NK-92 treated with Interleukin-12 subunit alpha and Interleukin-12 subunit beta, amount 100 ng/mL, for 24 hours (cell line): ENCODE measurements around the gene ZNF25.
A peak's percentile ranks its signal among the peaks of the same experiment; 100 is the strongest.
"Not testable (repeated sequence)": the region's sequence is repeated elsewhere in the genome, so short reads cannot be mapped to it uniquely, and the experiment has no call there.

Source experiments
- DNase-seq: peaks from one replicate; lab custom pipeline; 2025; lab: John Stamatoyannopoulos, UW

The ZNF25 gene

DNA sequence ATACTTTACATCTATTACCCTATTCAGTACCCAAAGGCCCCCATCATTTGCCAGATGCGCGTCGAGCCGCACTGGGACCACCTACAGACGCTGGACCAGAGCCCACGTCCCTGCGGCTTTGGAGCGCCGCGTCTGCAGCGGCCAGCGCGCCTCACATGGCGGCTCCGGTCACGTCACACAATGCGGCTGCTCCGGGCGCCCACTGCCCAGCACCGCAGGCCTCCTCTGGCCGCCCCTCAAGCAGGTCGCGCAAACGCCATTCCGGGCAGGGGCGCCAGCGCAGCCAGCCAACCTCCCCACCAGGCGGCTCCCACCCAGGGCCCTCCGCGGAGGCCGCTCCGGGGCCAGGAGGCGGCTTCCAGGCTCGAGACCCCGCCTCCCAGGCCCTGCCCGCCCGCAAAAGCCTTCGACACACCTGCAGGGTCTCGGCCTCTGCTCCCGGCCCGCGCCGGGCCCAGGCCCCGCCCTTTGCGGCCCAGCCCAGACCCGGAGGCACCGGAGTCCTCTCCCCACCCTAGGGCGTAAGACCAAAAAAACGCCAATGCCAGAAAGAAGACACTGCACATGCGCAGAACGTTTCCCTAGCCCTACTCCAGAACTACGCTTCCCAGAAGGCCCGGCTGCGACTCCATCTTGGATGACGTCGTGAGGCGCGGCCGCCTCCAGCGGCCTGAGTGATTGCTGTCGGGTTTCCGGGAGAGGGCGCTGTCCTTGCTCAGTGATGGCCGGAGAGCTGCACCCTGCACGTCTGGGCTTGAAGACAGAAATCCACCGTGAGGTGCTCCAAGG lies at the start of gene ZNF25:
Gene ZNF25, minus strand, starts transcription at position 557 of the 789 bp plus-strand sequence. CDS start 4,925 bp downstream, outside the sequence.
- peak; percentile 82 for DNase-seq

DNA sequence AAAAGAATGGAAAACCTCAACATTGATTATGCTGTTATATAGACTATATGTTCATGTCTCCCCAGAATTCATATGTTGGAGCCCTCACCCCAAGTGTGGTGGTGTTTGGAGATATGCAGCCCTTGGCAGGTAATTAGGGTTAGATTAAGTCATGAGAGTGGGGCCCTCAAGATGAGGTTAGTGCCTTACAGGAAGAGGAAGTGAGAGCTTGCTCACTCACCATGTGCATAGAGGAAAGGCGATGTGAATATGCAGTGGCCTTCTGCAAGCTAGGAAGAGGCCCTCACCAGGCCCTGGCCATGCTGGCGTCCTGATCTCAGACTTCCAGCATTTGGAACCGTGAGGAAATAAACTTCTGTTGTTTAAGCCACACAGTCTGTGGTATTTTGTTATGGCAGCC lies 48.8 kb upstream of the ZNF25 start:
- no peak for DNase-seq

DNA sequence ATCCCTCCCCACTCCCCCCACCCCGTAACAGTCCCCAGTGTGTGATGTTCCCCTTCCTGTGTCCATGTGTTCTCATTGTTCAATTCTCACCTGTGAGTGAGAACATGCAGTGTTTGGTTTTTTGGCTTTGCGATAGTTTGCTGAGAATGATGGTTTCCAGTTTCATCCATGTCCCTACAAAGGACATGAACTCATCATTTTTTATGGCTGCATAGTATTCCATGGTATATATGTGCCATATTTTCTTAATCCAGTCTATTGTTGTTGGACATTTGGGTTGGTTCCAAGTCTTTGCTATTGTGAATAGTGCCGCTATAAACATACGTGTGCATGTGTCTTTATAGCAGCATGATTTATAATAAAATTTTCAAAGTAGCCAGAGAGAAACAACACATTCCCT lies 42.7 kb upstream of the ZNF25 start:
- DNase-seq, result not testable (repeated sequence)

DNA sequence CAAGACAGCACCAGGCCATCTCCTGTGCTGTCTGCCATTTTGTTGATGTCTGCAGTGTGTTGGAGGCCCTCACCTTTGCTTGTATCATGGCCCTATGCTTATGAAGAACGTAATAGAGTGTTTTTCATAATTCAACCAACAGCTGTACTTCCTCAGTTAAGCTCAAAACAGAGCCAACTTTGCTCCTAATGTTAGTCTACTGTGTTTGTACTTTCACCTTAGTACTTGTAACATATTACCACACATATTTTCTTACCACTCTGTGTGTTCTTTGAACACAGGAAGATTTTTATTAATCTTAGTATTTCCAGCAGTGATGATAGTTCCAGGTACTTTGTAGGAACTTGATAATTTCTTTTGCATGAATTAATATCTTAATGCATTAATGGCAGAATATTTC lies 39.9 kb upstream of the ZNF25 start:
- DNase-seq, result no peak

DNA sequence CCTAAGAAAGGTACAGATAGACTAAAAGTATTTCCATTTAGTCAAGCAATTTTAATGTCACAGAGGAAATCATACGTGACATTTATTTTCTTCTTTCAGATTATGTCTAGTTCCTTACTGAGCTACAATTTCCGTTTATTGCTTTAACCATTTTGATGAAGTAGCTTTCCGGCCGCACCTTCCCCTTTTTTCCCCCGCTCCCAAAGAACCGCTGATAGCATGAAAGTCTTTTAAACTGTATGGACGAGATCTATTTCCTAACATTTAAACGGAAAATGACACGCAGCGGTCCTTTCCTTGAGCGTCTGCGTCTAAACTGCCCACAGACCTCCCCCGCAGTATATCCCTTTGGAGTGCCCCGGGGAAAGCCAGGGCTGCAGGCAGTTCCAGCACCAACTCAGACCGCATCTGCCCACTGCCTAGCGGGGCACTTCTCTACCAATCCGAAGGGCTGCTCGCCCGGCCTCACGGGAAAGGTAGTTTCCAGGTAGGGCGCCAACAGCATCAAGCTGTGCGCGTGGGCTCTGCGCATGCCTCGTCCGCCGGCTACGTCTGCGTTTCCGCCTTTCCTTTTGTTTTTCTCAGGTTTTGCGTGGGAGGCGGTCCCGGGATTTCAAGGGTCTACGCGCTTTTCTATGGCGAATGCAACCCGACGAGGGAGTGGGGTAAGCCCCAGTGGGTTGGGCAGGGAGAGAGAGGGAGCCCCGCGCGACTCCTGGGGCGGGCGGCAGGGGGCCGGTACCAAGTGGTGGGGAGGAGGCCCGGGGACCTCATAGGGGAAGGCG lies 33.9 kb upstream of the ZNF25 start, which contains the start of gene ZNF33A:
Gene ZNF33A, plus strand, starts transcription at position 557 of the 785 bp plus-strand sequence. CDS start 1,667 bp downstream, outside the sequence.
- DNase-seq, result peak; percentile 66

DNA sequence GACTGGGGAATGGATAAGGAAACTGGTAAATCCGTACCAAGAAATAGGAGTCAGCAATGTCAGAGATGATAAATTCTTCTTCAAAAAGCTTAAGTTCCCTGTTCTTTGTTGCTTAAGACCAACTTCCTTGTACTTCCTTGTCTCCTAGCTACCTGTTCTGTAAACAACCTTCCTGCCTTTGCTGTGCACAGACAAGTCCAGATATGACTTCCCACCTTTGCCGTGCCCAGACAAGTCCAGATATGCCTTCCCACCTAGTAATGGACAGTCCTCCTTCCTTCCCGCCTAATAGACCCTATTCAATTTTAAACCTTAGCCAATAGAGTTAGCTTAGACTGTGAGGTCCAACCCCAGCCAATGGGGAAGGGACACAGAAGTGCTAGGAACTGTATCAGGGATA lies 31.5 kb upstream of the ZNF25 start:
- DNase-seq, result no peak

DNA sequence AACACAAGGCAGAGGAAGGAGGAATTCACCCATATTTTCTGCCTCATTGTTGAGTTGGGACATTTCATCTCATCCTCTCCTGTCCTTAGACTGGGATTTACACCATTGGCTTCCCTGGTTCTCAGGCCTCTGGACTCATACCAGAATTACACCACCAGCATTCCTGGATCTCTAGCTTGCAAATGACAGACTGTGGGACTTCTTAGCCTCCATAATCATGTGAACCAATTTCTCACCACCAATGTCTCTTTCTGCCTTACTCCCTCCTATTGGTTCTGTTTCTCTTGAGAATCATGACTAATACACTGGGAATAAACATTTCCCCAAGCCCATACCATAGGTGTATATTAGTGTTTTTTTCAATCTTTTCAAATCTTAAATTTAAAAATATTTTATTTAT lies 31.1 kb upstream of the ZNF25 start:
- DNase-seq, result no peak

DNA sequence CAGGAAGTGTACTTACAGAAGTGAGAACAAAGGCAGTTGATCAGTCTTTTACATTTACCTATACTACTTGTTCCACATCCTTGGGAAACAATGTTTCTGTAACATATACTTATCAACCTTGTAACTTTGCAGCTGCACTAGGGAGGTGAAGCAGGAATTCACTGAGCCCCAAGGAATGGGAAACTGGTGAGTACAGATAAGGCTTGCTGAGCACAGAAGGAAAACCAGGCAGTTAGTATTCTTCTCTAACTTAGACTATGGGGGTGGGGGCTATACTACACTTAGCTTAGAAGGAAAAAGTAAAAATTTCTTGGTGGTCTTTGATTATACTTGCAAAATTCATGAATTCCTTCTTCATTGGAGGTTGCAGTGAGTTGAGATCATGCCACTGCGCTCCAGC lies 27.1 kb upstream of the ZNF25 start:
- no peak for DNase-seq

DNA sequence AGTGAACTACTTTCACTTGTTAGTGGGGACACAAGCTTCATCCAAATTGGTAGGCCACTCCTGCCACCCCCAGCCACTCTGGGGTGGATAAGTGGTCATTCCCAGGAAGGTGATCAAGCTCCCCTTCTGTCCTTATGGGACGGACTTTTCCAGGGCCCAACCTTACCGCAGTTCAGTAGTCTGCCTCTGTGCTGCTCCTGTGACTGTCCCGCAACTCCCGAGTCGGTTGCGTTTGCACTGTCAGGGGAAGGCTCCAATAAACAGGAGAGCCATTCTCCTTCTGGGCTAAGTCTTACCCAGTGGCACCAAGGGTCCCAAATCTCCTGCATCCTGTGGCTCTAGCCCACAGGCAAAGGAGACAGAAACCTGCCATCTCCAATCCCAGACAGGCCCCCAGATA lies 26.6 kb upstream of the ZNF25 start:
- DNase-seq, result no peak

DNA sequence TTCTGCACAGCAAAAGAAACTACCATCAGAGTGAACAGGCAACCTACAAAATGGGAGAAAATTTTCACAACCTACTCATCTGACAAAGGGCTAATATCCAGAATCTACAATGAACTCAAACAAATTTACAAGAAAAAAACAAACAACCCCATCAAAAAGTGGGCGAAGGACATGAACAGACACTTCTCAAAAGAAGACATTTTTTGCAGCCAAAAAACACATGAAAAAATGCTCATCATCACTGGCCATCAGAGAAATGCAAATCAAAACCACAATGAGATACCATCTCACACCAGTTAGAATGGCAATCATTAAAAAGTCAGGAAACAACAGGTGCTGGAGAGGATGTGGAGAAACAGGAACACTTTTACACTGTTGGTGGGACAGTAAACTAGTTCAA lies 24.0 kb upstream of the ZNF25 start:
- not testable (repeated sequence) for DNase-seq

DNA sequence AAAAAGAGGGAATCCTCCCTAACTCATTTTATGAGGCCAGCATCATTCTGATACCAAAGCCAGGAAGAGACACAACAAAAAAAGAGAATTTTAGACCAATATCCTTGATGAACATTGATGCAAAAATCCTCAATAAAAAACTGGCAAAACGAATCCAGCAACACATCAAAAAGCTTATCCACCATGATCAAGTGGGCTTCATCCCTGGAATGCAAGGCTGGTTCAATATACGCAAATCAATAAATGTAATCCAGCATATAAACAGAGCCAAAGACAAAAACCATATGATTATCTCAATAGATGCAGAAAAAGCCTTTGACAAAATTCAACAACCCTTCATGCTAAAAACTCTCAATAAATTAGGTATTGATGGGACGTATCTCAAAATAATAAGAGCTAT lies 22.5 kb upstream of the ZNF25 start:
- not testable (repeated sequence) for DNase-seq

DNA sequence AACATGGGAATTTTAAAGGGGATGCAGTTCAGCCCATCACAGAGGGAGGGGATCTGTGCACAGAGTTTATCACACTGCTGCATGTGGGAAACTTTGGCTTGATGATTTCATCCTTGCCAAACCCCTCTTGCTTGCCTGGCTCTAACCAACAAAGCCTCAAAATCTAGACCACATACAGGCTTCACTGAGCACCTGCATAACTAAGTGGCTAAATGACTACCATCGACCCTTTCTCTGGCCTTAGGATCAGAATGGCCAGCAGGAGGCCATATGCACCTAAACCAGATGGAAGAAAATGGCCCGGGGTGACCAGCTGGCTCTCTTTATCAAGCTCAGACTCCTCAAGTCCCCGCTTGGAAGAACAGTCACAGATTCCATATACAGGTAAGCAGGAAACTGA lies 15.6 kb upstream of the ZNF25 start:
- DNase-seq, result no peak

DNA sequence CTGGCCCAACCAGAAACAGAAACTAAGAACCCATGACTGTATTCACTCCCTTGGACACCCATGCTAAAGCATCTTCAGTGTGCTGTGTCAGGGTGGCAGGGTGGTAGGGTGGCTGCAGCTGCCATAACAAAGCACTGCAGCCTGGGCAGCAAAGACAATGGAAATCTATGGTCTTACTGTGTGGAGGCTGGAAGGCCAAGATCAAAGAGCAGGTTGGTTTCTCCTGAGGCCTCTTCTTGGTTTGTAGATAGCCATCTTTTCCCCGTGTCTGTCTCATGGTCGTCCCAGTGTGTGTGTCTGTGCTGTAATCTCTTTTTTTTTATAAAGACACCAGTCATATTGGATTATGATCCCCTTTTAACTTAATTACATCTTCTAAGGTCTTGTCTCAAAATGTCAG lies 15.2 kb upstream of the ZNF25 start:
- DNase-seq, result no peak

DNA sequence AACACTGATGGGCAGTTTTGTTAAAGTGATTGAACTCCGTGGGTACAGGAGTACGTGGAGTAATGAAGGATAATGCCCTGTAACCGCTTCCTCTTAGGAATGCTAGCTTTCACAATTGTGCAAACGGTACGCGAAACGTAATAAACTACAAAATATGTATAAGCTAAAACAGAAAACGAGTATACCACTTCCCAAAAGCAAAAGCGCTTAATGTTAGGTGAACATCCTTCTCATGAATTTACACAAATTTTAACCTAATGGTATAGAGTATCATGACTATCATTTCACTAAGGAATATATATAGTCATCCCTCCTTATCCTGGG lies 395 bp upstream of the ZNF25 start:
- DNase-seq, result no peak

DNA sequence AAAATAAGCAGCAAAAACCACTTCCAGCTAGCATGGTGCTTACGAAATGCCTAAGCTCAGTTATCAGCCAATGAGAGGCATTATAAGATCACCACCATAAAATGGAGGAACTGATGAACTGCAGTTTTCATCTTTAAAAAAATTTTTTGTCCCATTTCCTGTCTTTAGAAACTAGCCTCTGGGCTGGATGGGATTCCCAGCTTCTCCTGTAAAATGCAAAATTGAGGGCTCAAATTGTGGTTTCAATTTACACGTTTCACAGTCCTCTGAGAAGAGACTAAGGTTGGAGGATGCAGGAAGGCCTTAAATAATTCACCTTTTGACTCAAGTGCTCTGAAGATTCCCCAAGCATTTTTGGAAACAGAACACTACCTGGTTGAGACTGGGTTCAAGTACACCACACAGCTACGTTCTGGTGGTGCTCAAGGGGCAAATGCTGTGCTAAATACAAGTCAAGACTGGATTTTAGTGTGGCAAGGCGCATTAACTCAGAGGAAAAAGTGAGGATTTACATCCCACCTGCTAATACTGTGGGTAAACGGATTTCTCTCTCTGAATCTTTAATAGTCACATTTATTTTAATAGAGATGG lies 951 bp downstream of the ZNF25 start:
- no peak for DNase-seq

DNA sequence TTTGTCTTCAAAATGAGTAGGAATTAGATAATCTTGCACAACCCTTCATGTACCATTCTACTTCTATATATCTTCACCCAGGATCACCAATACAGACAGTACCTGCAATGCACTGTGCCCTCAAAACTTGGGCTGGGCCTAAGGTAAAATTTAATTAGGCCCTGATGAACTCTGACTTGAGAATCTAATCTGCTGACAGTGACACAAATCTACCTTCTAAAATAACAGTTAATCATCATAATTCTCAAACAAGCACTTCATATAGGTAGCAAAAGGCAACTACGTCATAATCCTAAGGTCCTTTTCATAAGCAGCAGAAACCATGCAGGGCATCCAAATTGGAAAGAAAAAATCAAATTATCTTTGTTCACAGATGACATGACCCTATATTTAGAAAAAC lies 4.1 kb downstream of the ZNF25 start:
- no peak for DNase-seq

DNA sequence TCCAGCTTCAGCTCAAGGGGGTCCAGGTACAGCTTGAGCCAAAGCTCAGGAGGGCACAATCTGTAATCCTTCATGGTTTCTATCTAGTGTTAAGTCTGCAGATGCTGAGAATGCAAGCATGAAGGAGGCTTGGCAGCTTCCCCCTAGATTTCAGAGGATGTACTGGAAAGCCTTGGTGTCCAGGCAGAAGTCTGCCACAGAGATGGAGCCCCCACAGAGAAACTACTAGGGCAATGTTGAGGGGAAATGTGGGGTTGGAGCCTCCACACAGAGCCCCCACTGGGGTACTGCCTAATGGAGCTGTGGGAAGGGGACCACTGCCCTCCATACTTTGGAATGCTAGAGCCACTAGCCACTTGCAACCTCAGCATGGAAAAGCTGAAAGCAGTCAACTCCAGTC lies 11.4 kb downstream of the ZNF25 start:
- no peak for DNase-seq

DNA sequence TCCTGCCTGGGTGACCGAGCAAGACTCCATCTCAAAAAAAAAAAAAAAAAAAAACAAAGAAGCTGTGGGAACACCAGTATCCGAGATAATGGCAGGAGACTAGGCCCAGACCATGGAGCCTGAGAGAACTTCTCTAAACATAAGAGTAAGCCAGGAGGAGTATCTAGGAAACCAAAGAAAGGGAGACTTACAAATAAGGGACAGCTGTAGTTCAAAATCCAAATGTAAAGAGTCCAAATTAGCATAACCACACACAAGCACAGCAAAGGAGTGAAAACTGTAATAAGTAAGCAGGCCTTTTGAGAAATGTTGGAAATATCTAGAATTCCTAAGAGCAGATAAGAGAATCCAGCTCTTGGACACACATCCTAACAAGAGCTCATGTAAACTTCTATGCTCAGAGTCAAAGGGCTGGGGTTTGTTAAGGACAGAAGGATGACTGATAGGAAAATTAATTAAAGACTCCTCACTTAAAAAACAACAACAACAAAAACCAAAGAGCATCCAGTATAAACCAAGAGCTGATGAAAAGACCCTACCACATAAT lies 15.8 kb downstream of the ZNF25 start:
- DNase-seq, result no peak

DNA sequence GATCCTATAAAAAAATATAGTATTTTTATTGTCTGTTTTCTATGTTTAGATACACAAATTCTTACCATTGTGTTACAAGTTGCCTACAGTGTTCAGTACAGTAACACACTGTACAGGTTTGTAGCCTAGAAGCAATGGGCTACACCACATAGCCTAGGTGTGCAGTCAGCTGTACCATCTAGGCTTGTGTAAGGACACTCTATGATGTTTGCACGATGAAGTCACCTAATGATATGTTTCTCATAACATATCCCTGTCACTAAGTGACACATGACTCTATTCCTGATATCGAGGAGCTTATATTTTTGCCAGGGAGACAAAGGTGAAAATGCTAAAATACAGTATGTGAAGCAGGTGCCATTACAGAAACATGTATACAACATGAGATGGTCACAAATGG lies 18.6 kb downstream of the ZNF25 start:
- no peak for DNase-seq

DNA sequence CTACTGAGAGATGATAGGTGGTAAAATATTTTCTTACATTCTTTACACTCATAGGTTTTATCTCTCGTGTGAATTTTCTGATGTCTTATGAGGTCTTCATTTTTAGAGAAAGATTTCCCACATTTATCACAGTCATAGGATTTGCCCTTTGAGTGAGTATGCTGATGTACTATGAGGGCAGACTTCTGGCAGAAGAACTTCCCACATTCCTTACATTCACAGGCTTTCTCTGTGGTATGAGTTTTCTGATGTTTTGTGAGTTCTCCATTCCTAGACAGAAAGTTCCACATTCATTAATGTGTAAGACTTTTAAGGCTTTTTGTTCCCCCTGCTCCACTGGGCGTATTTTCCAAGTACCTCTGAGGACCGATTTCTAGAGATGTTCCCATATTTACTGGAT lies 23.5 kb downstream of the ZNF25 start:
- DNase-seq, result no peak

DNA sequence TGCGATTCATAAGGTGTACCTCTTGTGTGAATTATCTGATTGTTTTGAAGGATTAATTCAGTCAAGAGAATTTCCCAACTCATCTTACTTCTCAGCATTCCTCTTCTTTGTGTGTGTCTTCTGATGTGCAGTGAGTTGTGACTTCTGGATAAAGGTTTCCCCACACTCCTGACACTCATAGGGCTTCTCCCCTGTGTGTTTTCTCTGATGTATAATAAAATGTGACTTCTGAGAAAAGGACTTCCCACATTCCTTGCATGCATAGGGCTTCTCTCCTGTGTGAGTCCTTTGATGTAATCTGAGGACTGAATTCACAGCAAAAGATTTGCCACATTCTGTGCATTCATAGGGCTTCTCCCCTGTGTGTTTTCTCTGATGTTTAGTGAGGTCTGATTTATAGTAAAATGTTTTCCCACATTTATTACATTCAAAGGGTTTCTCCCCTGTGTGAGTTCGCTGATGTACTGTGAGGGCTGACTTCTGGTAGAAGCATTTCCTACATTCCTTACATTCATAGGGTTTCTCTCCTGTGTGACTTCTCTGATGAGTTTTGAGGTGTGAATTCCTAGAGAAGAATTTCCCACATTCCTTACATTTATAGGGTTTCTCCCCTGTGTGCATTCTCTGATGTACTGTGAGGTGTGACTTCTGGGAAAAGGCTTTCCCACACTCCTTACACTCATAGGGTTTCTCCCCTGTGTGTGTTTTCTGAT lies 24.2 kb downstream of the ZNF25 start:
- no peak for DNase-seq

DNA sequence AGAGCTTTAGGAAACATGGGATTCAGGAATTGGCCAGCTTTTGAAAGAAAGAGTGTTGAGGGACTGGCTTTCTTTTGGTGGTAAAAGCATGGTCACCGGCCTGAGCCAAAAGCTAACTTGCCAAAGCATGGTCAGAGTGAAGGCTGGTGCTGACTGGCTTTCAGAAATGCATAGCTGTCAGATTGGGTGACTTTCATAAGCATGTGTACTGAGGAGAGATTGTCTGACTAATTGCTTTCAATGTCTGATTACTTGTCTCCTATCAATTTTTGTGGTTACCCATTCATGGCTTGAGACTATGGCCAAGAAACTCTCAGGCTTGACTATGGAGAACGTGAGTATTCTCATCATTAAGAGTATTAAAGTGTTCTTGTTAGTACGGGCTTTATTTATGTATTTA lies 28.2 kb downstream of the ZNF25 start:
- DNase-seq, result no peak
